ENCODE data around the gene FMOD.

The FMOD gene

DNA sequence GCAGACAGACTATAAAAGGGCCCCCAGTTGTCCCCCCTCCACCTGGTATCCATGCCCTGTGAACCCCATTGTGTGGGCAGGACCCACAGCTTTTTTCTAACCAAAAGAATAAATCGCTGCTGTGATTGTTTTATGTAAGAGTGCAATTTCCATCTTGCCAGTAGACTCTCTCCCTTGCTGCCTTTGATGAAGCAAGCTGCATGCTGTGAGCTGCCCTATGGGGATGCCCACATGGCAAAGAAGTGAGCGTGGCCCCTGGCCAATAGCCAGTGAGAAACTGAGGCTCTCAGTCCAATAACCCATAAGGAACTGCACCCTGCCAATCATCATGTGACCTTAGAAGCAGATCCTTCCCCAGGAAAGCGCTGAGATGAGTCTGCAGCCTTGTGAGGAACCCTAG is 37.8 kb upstream of the FMOD start:
- no peak for TF ChIP-seq POLR2AphosphoS5 (IDR thresholded peaks at IDR 0.05; ENCODE audit: low read depth, low read length)
- TF ChIP-seq TAF1 (IDR thresholded peaks at IDR 0.05; ENCODE audit: borderline replicate concordance, insufficient read depth, low read length), result no peak
- TF ChIP-seq SIN3A (IDR thresholded peaks at IDR 0.05; ENCODE audit: borderline replicate concordance, insufficient read depth, low read length), result no peak
- TF ChIP-seq, protein P1, sequence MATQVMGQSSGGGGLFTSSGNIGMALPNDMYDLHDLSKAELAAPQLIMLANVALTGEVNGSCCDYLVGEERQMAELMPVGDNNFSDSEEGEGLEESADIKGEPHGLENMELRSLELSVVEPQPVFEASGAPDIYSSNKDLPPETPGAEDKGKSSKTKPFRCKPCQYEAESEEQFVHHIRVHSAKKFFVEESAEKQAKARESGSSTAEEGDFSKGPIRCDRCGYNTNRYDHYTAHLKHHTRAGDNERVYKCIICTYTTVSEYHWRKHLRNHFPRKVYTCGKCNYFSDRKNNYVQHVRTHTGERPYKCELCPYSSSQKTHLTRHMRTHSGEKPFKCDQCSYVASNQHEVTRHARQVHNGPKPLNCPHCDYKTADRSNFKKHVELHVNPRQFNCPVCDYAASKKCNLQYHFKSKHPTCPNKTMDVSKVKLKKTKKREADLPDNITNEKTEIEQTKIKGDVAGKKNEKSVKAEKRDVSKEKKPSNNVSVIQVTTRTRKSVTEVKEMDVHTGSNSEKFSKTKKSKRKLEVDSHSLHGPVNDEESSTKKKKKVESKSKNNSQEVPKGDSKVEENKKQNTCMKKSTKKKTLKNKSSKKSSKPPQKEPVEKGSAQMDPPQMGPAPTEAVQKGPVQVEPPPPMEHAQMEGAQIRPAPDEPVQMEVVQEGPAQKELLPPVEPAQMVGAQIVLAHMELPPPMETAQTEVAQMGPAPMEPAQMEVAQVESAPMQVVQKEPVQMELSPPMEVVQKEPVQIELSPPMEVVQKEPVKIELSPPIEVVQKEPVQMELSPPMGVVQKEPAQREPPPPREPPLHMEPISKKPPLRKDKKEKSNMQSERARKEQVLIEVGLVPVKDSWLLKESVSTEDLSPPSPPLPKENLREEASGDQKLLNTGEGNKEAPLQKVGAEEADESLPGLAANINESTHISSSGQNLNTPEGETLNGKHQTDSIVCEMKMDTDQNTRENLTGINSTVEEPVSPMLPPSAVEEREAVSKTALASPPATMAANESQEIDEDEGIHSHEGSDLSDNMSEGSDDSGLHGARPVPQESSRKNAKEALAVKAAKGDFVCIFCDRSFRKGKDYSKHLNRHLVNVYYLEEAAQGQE (IDR thresholded peaks at IDR 0.05; ENCODE audit: insufficient read depth in 1 of 2, low read depth in 2 of 2, low read length in 2 of 2), result no peak

- TF ChIP-seq SIN3A (IDR thresholded peaks at IDR 0.05; ENCODE audit: borderline replicate concordance, insufficient read depth, low read length) (no peak), POLR2AphosphoS5 (IDR thresholded peaks at IDR 0.05; ENCODE audit: low read depth, low read length) (no peak), FOXP2 (optimal IDR thresholded peaks at IDR 0.05; ENCODE audit: borderline replicate concordance, extremely low read depth, extremely low read length, insufficient read depth) (no peak), TAF1 (IDR thresholded peaks at IDR 0.05; ENCODE audit: borderline replicate concordance, insufficient read depth, low read length) (no peak)
- TF ChIP-seq, protein P1 (IDR thresholded peaks at IDR 0.05; ENCODE audit: insufficient read depth in 1 of 2, low read depth in 2 of 2, low read length in 2 of 2), result no peak
Measured at GRCh38 chr1:203382026-203382425, 31.1 kb upstream of the FMOD start.

DNA sequence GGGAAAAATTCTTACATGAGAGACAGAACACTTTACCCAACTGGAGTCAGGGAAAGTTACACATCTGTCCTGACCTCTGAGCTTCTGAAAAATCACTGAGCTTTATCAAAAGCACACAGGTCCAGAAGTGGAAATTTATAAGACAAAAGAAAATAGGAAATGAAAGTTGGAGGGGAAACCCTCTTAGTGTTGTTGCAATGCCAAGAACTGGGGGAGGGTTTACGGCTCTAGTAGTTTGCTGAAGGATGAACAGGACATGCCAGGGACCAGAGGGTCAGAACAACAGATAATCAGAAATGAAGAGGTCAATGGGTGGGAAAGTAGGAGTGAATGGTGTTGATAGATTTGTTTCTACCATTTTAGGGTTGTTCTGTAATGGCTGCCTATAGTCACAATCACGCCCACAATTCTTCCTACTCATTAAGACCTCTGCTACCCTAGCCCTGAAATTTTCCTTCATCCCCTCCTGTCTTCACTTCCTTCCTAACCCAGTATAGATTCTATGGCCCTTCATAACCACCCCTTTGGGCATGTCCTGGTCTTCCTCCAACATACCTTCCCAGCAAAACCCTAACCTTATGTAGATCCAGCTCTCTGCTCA is 30.3 kb upstream of the FMOD start:
- TF ChIP-seq, protein P1 (IDR thresholded peaks at IDR 0.05; ENCODE audit: insufficient read depth in 1 of 2, low read depth in 2 of 2, low read length in 2 of 2), result no peak
- TF ChIP-seq FOXP2 (optimal IDR thresholded peaks at IDR 0.05; ENCODE audit: borderline replicate concordance, extremely low read depth, extremely low read length, insufficient read depth) (no peak), POLR2AphosphoS5 (IDR thresholded peaks at IDR 0.05; ENCODE audit: low read depth, low read length) (no peak), SIN3A (IDR thresholded peaks at IDR 0.05; ENCODE audit: borderline replicate concordance, insufficient read depth, low read length) (no peak)

- no peak for TF ChIP-seq TAF1 (IDR thresholded peaks at IDR 0.05; ENCODE audit: borderline replicate concordance, insufficient read depth, low read length)
- TF ChIP-seq POLR2AphosphoS5 (IDR thresholded peaks at IDR 0.05; ENCODE audit: low read depth, low read length), result no peak
- no peak for TF ChIP-seq SIN3A (IDR thresholded peaks at IDR 0.05; ENCODE audit: borderline replicate concordance, insufficient read depth, low read length)
- TF ChIP-seq, protein P1 (IDR thresholded peaks at IDR 0.05; ENCODE audit: insufficient read depth in 1 of 2, low read depth in 2 of 2, low read length in 2 of 2), result no peak
- no peak for TF ChIP-seq FOXP2 (optimal IDR thresholded peaks at IDR 0.05; ENCODE audit: borderline replicate concordance, extremely low read depth, extremely low read length, insufficient read depth)
Measured at GRCh38 chr1:203380420-203381150, 29.7 kb upstream of the FMOD start.
